HG03558 (cell line): ENCODE data around the gene TMEM151A.
A peak's percentile ranks its signal among the peaks of the same experiment; 100 is the strongest.
"Not testable (repeated sequence)": the region's sequence is repeated elsewhere in the genome, so short reads cannot be mapped to it uniquely, and the experiment has no call there.

Experiments used
- ATAC-seq: cut with Tn5 transposase; IDR thresholded peaks from one replicate; pipeline ENCODE4 v1.9.1; 2021; ENCODE audit warnings: moderate number of reproducible peaks; ENCODE audit not compliant: unreplicated experiment; ENCODE audit errors: extremely low read depth

The TMEM151A gene

GRCh38 chr11:66267039-66267378, 24.7 kb upstream of the TMEM151A start:
- ATAC-seq = no peak

GRCh38 chr11:66267379-66268243, 24.1 kb upstream of the TMEM151A start:
- no peak for ATAC-seq

- peak; percentile 54 for ATAC-seq
Measured at GRCh38 chr11:66268244-66268951, 23.3 kb upstream of the TMEM151A start, which contains the start of gene RAB1B. Gene RAB1B (plus strand): TSS chr11:66268639. CDS start chr11:66268680, 41 bp downstream.

- no peak for ATAC-seq
Measured at GRCh38 chr11:66268952-66269905, 22.5 kb upstream of the TMEM151A start.

GRCh38 chr11:66271816-66272215, 19.9 kb upstream of the TMEM151A start:
- no peak for ATAC-seq

GRCh38 chr11:66272596-66272995, 19.1 kb upstream of the TMEM151A start:
- ATAC-seq = no peak

- no peak for ATAC-seq
Measured at GRCh38 chr11:66274219-66274618, 17.5 kb upstream of the TMEM151A start.

GRCh38 chr11:66275396-66275795, 16.3 kb upstream of the TMEM151A start:
- ATAC-seq = no peak

GRCh38 chr11:66275984-66276612, 15.6 kb upstream of the TMEM151A start:
- no peak for ATAC-seq

- ATAC-seq = not testable (repeated sequence)
Measured at GRCh38 chr11:66276619-66277018, 15.1 kb upstream of the TMEM151A start.

GRCh38 chr11:66277064-66277463, 14.6 kb upstream of the TMEM151A start:
- ATAC-seq = not testable (repeated sequence)

GRCh38 chr11:66277471-66278362, 14.0 kb upstream of the TMEM151A start, which contains the start of gene CNIH2:
Gene CNIH2 (plus strand): TSS chr11:66278175. CDS start chr11:66278457, 282 bp downstream.
- no peak for ATAC-seq

GRCh38 chr11:66278363-66279091, 13.2 kb upstream of the TMEM151A start:
- ATAC-seq = no peak

GRCh38 chr11:66279092-66279734, 12.5 kb upstream of the TMEM151A start:
- no peak for ATAC-seq

GRCh38 chr11:66280428-66280827, 11.3 kb upstream of the TMEM151A start:
- ATAC-seq = no peak

GRCh38 chr11:66281001-66281400, 10.7 kb upstream of the TMEM151A start:
- no peak for ATAC-seq

GRCh38 chr11:66281776-66282467, 9.8 kb upstream of the TMEM151A start:
- ATAC-seq = no peak
